NCI-H1694 treated with DMSO at 0.1 percent for 48 hours (cell line): ENCODE results near the gene BST2.

Experiments used
- DNase-seq: peaks from one replicate; lab custom pipeline; 2025; lab: John Stamatoyannopoulos, UW

BST2 gene

GRCh38 chr19:17405250-17406045 is at the start of gene BST2:
TSS of gene BST2 (minus strand) at chr19:17405630. CDS start at chr19:17405575, 55 bp downstream.
- DNase-seq: no peak

- no peak for DNase-seq
These were observed 49.2 kb upstream of the BST2 start for GRCh38 chr19:17454576-17455071.

GRCh38 chr19:17451820-17452219 is 46.4 kb upstream of the BST2 start:
- no peak for DNase-seq

- no peak for DNase-seq
These were observed 45.0 kb upstream of the BST2 start for GRCh38 chr19:17450264-17451075.

- no peak for DNase-seq
These were observed 42.9 kb upstream of the BST2 start, which contains the start of gene TMEM221 for GRCh38 chr19:17448131-17448967. TSS of gene TMEM221 (minus strand) at chr19:17448668. CDS start at chr19:17448462, 206 bp downstream.

- no peak for DNase-seq
These were observed 42.3 kb upstream of the BST2 start for GRCh38 chr19:17447704-17448130.

GRCh38 chr19:17445526-17446165 is 40.2 kb upstream of the BST2 start:
- DNase-seq: no peak

- peak; percentile 13 for DNase-seq
These were observed 36.0 kb upstream of the BST2 start for GRCh38 chr19:17441241-17442021.

- no peak for DNase-seq
These were observed 31.4 kb upstream of the BST2 start for GRCh38 chr19:17436874-17437267.

GRCh38 chr19:17436094-17436873 is 30.9 kb upstream of the BST2 start:
- no peak for DNase-seq

GRCh38 chr19:17435218-17435617 is 29.8 kb upstream of the BST2 start:
- DNase-seq: no peak

- no peak for DNase-seq
These were observed 26.0 kb upstream of the BST2 start for GRCh38 chr19:17431417-17431816.

GRCh38 chr19:17429641-17430113 is 24.2 kb upstream of the BST2 start:
- DNase-seq: no peak

- DNase-seq: peak; percentile 8
These were observed 19.4 kb upstream of the BST2 start for GRCh38 chr19:17424743-17425365.

- DNase-seq: no peak
These were observed 18.2 kb upstream of the BST2 start for GRCh38 chr19:17423429-17424208.

GRCh38 chr19:17421942-17422341 is 16.5 kb upstream of the BST2 start:
- no peak for DNase-seq

- DNase-seq: no peak
These were observed 15.1 kb upstream of the BST2 start for GRCh38 chr19:17420475-17420924.
